Caco-2 (cell line): ENCODE data around the gene CD58. TPM values are rescaled to one million over a fixed set of nuclear protein-coding genes. Genes with fewer than 3 reads are reported as not detected.

ENCODE experiments used
- BruUV-seq: library from RNA; stranded (reverse); fragments of 400-500 nt; replicated peaks from 2 replicates; lab custom pipeline; 2021; lab: Mats Ljungman, UMichigan
- CTCF ChIA-PET: fragments of 300-600 bp; sonication (Branson Sonifier 250); formaldehyde crosslinking; loops from one replicate; lab custom pipeline; 2022; ENCODE audit warnings: antibody characterized with exemption; lab: Charles Lee
- POLR2A ChIA-PET: fragments of 300-600 bp; sonication (Branson Sonifier 250); formaldehyde crosslinking; loops from one replicate; lab custom pipeline; 2022; ENCODE audit warnings: antibody characterized with exemption; lab: Charles Lee
- DNase-seq, 2 experiments: peaks; one replicate each; pipeline versions ENCODE4 v3.0.0 to v3.0.0-alpha.2; 2020 to 2022
- H3K27me3 ChIP-seq: replicated peaks from 2 replicates; pipeline ENCODE4 v1.6.0; 2011; ENCODE audit warnings: low read length; ENCODE audit not compliant: control insufficient read depth, insufficient read depth
- H3K36me3 ChIP-seq: 2 replicates; pipeline ENCODE4 v1.5.1; 2011; ENCODE audit warnings: low read length; ENCODE audit not compliant: control insufficient read depth, insufficient read depth
- H3K4me1 ChIP-seq: fragments of 250-450 bp; sonication (Bioruptor Pico); 2 replicates; pipeline ENCODE4 v1.5.1; 2020; ENCODE audit warnings: mild to moderate bottlenecking
- H3K4me3 ChIP-seq: 2 replicates; pipeline ENCODE4 v1.5.1; 2011; ENCODE audit warnings: low read depth, mild to moderate bottlenecking, control low read depth, low read length
- H3K9me3 ChIP-seq: fragments of 250-450 bp; sonication (Bioruptor Pico); 2 replicates; pipeline ENCODE4 v1.5.1; 2020; ENCODE audit warnings: mild to moderate bottlenecking, moderate library complexity
- H3K27ac Mint-ChIP-seq: one replicate; pipeline ENCODE4 v1.8.0; 2022; ENCODE audit warnings: mixed read lengths; ENCODE audit not compliant: unreplicated experiment
- H3K27me3 Mint-ChIP-seq: one replicate; pipeline ENCODE4 v1.8.0; 2022; ENCODE audit warnings: mixed read lengths; ENCODE audit not compliant: insufficient read depth, unreplicated experiment
- H3K36me3 Mint-ChIP-seq: one replicate; pipeline ENCODE4 v1.8.0; 2022; ENCODE audit warnings: mild to moderate bottlenecking, mixed read lengths; ENCODE audit not compliant: insufficient read depth, unreplicated experiment
- H3K4me1 Mint-ChIP-seq: one replicate; pipeline ENCODE4 v1.8.0; 2022; ENCODE audit warnings: low read depth, mixed read lengths; ENCODE audit not compliant: unreplicated experiment
- H3K4me3 Mint-ChIP-seq: one replicate; pipeline ENCODE4 v1.8.0; 2022; ENCODE audit warnings: mild to moderate bottlenecking, moderate library complexity, mixed read lengths; ENCODE audit not compliant: unreplicated experiment
- H3K9me3 Mint-ChIP-seq: one replicate; pipeline ENCODE4 v1.8.0; 2022; ENCODE audit warnings: mixed read lengths; ENCODE audit not compliant: unreplicated experiment
- intact Hi-C: fragments of 100-400 bp; cut with micrococcal nuclease; formaldehyde crosslinking; loops from one replicate; pipeline ENCODE4 v1.10.0; 2022; ENCODE audit not compliant: unreplicated experiment
- total RNA-seq: library from RNA; stranded (reverse); gene quantifications from 2 replicates; pipeline ENCODE4 v1.2.3, GENCODE V29; 2022
- TF ChIP-seq, protein P1 (sequence below), 2 experiments: fragments of 200-600 bp in 1 of 2; IDR thresholded peaks; 1 replicate in 1 of 2; 2 replicates in 1 of 2; pipeline versions ENCODE4 v1.5.1 to v1.8.0; 2011 to 2022; ENCODE audit warnings: antibody characterized with exemption in 1 of 2, control low read depth in 1 of 2, inconsistent platforms in 1 of 2, low read depth in 1 of 2, low read length in 1 of 2, mild to moderate bottlenecking in 1 of 2, moderate library complexity in 1 of 2; ENCODE audit not compliant: insufficient read depth in 1 of 2, severe bottlenecking in 1 of 2, unreplicated experiment in 1 of 2

CD58 gene
- total RNA-seq, 1 experiment from 2014 or later = 5.6 TPM

DNA sequence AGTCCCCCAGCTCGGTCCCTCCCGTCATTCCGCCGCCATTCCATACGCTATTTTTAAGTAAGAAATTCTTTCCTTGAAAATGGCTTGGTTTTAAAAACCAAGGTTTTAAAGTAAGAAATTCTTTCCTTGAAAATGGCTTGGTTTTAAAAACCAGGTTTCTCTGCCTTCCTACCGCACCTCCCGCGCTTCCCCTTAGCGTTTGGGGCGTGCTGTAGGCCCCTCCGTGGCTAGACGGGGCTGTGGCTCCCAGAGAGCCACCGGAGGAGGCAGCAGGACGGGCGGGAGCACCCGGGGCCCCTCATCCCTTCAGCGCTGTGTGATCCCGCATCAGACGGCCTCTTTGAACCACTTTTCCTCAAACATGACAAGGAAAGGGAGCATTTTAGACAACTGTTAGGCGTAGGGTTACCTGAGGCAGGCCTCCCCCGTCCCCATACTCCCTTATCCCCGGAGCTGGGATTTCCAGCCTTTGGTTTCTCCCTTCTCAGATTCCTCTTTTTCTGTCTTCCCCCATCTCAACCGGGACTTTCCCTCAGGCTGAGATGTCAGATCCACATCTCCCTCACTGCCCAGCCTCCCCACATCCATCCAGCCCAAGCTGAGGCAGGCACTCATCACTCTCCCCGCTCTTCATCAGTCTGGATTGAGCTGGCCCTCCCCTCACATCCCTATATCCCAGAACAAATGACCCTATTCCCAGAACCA, 541 bp upstream of the CD58 start:
- DNase-seq = peak in 1 of 2 experiments; percentile 5
- TSS peak; percentile 61 for BruUV-seq

DNA sequence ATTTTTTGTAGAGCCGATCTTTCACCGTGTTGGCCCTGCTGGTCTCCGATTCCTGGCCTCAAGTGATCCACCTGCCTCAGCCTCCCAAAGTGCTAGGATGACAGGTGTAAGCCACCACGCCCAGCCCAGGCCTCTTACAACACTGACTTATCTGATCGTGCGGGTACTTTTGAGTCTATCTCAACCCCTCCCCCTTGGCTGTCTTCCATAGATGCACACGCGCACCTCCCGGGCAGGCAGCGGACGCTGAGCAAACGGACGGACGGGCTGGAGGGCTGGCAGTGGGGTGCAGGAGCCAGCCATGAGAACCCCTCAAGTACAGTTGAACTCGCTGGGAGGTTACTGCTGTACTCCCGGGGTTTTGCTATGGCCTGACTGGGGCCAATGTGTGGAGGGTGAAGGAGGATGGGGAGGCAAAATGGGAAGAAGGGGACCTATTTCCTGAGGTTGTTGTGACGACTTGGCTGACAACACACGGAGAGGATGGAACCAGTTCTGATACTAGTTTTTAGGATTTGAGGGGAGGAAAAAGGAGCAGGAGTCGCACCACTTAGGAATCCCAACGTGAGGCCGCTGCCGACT, 959 bp downstream of the CD58 start:
- TF ChIP-seq, protein P1, sequence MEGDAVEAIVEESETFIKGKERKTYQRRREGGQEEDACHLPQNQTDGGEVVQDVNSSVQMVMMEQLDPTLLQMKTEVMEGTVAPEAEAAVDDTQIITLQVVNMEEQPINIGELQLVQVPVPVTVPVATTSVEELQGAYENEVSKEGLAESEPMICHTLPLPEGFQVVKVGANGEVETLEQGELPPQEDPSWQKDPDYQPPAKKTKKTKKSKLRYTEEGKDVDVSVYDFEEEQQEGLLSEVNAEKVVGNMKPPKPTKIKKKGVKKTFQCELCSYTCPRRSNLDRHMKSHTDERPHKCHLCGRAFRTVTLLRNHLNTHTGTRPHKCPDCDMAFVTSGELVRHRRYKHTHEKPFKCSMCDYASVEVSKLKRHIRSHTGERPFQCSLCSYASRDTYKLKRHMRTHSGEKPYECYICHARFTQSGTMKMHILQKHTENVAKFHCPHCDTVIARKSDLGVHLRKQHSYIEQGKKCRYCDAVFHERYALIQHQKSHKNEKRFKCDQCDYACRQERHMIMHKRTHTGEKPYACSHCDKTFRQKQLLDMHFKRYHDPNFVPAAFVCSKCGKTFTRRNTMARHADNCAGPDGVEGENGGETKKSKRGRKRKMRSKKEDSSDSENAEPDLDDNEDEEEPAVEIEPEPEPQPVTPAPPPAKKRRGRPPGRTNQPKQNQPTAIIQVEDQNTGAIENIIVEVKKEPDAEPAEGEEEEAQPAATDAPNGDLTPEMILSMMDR (IDR thresholded peaks at IDR 0.05; ENCODE audit: insufficient read depth in 1 of 2, low read depth in 1 of 2, low read length in 1 of 2, severe bottlenecking in 1 of 2, unreplicated experiment in 1 of 2) = no peak
- Mint-ChIP-seq H3K27ac (peak overlapping the region; percentile 58), H3K27me3 (no peaks in the 10 kb centered on the region), H3K9me3 (peaks cover 5% of the 10 kb centered on the region), H3K4me1 (peaks cover 7% of the 10 kb centered on the region), H3K36me3 (peaks cover 6% of the 10 kb centered on the region), H3K4me3 (peak overlapping the region; percentile 72)
- H3K4me3 ChIP-seq = peak overlapping the region; percentile 72
- H3K36me3 ChIP-seq = no peaks in the 10 kb centered on the region
- no TSS peak for BruUV-seq
- POLR2A ChIA-PET = interaction anchor here (0.6 kb wide), 1 partner anchor 283 kb away, joined by 3 read pairs; no protein-coding TSS in a partner anchor
- H3K4me1 ChIP-seq = peaks cover 11% of the 10 kb centered on the region; the same call in 1 of the 2 replicates
- H3K9me3 ChIP-seq = no peaks in the 10 kb centered on the region
- CTCF ChIA-PET = interaction anchor here (0.6 kb wide), 1 partner anchor 245 kb away, joined by 3 read pairs; no protein-coding TSS in a partner anchor
- DNase-seq = peak in 1 of 2 experiments; percentile 1
- no peaks in the 10 kb centered on the region for H3K27me3 ChIP-seq
- intact Hi-C loops = loop anchor here (5.0 kb wide), 2 partner anchors 152 to 167 kb away; no protein-coding TSS in a partner anchor

More for the DNA sequence above, 541 bp upstream of the CD58 start:
- intact Hi-C loops = loop anchor here (5.0 kb wide), 2 partner anchors 151 to 166 kb away; no protein-coding TSS in a partner anchor
- Histone ChIP-seq H3K27me3 (no peaks in the 10 kb centered on the region), H3K4me3 (peak overlapping the region; percentile 72), H3K36me3 (no peaks in the 10 kb centered on the region), H3K9me3 (no peaks in the 10 kb centered on the region), H3K4me1 (peaks cover 11% of the 10 kb centered on the region; the same call in 1 of the 2 replicates)
- TF ChIP-seq, protein P1 (IDR thresholded peaks at IDR 0.05; ENCODE audit: insufficient read depth in 1 of 2, low read depth in 1 of 2, low read length in 1 of 2, severe bottlenecking in 1 of 2, unreplicated experiment in 1 of 2) = no peak
- Mint-ChIP-seq H3K9me3 (no peaks in the 10 kb centered on the region), H3K27ac (peak overlapping the region; percentile 66), H3K27me3 (no peaks in the 10 kb centered on the region), H3K4me1 (peaks cover 7% of the 10 kb centered on the region), H3K36me3 (peaks cover 13% of the 10 kb centered on the region), H3K4me3 (peak overlapping the region; percentile 72)
- CTCF ChIA-PET = interaction anchor here (1.2 kb wide), 1 partner anchor 101 kb away, joined by 4 read pairs; no protein-coding TSS in a partner anchor
- POLR2A ChIA-PET = no interaction called here

DNA sequence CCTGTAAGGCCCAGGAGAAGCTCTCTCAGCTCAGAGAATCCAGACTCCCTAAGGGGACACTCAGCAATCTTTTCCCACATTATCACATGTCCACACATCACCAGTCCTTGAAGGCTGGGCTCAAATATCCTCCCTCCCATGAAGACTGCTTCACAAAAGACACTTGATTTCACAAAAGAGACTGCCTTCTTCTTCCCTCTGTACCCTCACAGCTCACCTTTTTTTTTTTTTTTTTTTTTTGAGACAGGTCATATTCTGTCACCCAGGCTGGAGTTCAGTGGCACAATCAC, 1.5 kb downstream of the CD58 start:
- TF ChIP-seq, protein P1 (IDR thresholded peaks at IDR 0.05; ENCODE audit: insufficient read depth in 1 of 2, low read depth in 1 of 2, low read length in 1 of 2, severe bottlenecking in 1 of 2, unreplicated experiment in 1 of 2) = no peak
- Histone ChIP-seq H3K36me3 (no peaks in the 10 kb centered on the region), H3K27me3 (no peaks in the 10 kb centered on the region), H3K4me3 (no peak overlapping the region), H3K4me1 (peaks cover 11% of the 10 kb centered on the region; the same call in 1 of the 2 replicates), H3K9me3 (no peaks in the 10 kb centered on the region)
- peaks cover 8% of the 10 kb centered on the region for H3K36me3 Mint-ChIP-seq
- no peak for DNase-seq
- H3K9me3 Mint-ChIP-seq = peaks cover 10% of the 10 kb centered on the region
- intact Hi-C loops = no loop called here
- peaks cover 7% of the 10 kb centered on the region for H3K4me1 Mint-ChIP-seq
- no peaks in the 10 kb centered on the region for H3K27me3 Mint-ChIP-seq
- peak overlapping the region; percentile 72 for H3K4me3 Mint-ChIP-seq
- ChIA-PET POLR2A (interaction anchor here (0.7 kb wide), 1 partner anchor 417 kb away, joined by 6 read pairs; no protein-coding TSS in a partner anchor), CTCF (no interaction called here)
- TSS peak; percentile 21 for BruUV-seq
- H3K27ac Mint-ChIP-seq = no peak overlapping the region
